HG02840 (cell line): ENCODE results near the gene TAS2R10.

ENCODE experiments used
- ATAC-seq: cut with Tn5 transposase; IDR thresholded peaks from one replicate; pipeline ENCODE4 v1.9.1; 2021; ENCODE audit warnings: mild to moderate bottlenecking, moderate library complexity, moderate number of reproducible peaks; ENCODE audit not compliant: unreplicated experiment, low FRiP score

The TAS2R10 gene

DNA sequence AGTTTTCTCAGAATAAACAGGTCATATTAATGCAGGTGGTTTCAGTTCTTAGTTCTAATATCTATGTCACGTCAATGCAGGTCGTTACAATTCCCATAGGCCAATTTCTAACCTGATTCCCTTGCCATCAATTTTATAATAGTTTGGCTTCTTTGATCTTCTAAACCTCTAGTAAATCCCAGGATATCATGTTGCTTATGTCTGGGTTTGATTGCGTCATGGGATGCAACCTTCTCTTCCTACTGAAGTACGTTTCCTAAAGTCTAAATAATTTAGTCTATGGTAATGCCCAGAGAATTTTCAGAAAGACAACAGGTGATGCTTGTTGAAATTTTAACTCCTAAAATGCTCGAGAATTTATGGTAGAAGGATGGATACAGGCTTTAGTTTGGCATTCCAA lies 42.9 kb downstream of the TAS2R10 start:
- no peak for ATAC-seq

DNA sequence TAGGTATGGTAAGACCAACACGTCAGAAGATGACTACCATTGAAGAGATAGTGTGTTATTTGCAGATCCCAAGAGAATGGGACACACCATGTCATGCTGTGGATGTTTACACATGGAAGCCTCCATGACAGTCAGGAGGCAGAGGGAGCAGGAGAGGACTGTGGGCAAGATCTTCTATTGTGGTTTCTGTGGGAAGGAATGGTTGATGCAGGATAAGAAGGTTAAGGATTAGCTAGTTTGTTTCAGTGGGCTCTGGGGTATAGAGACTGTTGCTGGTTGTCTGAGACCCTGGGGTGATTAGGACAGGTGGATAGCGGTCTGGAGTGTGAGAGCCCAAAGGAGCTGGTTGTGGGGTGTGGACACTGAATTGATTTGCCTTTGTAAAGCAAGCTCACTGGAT lies 47.1 kb downstream of the TAS2R10 start:
- no peak for ATAC-seq
